ENCODE data around the gene XPA. TPM values are rescaled to one million over a fixed set of nuclear protein-coding genes. Genes with fewer than 3 reads are reported as not detected.

Gene XPA
- total RNA-seq, 1 donor from 2014 or later, result 12.3 TPM

GRCh38 chr9:97628668-97629067 lies 68.5 kb downstream of the XPA start:
- Mint-ChIP-seq H3K4me1 (ENCODE audit: low read depth, unreplicated experiment) (peaks cover 12% of the 10 kb centered on the region), H3K36me3 (ENCODE audit: unreplicated experiment) (peaks cover 8% of the 10 kb centered on the region), H3K27ac (ENCODE audit: unreplicated experiment) (no peak overlapping the region), H3K27me3 (ENCODE audit: unreplicated experiment) (peaks cover 2% of the 10 kb centered on the region), H3K4me3 (ENCODE audit: unreplicated experiment) (no peak overlapping the region), H3K9me3 (ENCODE audit: unreplicated experiment) (peaks cover 12% of the 10 kb centered on the region)
- TF ChIP-seq CTCF (IDR thresholded peaks at IDR 0.05; ENCODE audit: partially characterized antibody, unreplicated experiment), result no peak
- DNase-seq, result no peak

DNA sequence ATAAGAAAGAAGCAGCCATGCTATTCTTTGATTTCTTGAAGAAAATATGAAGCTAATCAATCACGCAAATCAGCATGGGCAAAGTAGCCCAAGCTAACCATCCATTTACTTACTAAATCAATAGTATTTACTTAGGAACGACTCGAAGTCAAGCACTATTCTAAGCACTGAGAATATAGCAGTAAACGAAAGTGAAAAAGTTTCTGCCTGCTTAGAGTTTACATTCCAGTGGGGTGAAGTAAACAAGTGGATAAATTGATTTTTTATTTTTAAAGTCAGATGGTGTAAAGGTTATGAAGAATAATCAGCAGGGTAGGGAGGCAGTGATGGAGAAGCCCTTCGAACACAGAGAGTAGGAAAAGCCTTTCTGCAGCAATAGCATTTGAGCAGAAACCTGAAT lies 69.5 kb downstream of the XPA start:
- H3K36me3 Mint-ChIP-seq (ENCODE audit: unreplicated experiment), result peaks cover 16% of the 10 kb centered on the region
- DNase-seq, result no peak
- no peaks in the 10 kb centered on the region for H3K27me3 Mint-ChIP-seq (ENCODE audit: unreplicated experiment)
- no peak overlapping the region for H3K27ac Mint-ChIP-seq (ENCODE audit: unreplicated experiment)
- peaks cover 12% of the 10 kb centered on the region for H3K4me1 Mint-ChIP-seq (ENCODE audit: low read depth, unreplicated experiment)
- TF ChIP-seq CTCF (IDR thresholded peaks at IDR 0.05; ENCODE audit: partially characterized antibody, unreplicated experiment), result no peak
- peaks cover 9% of the 10 kb centered on the region for H3K9me3 Mint-ChIP-seq (ENCODE audit: unreplicated experiment)
- H3K4me3 Mint-ChIP-seq (ENCODE audit: unreplicated experiment), result no peak overlapping the region

DNA sequence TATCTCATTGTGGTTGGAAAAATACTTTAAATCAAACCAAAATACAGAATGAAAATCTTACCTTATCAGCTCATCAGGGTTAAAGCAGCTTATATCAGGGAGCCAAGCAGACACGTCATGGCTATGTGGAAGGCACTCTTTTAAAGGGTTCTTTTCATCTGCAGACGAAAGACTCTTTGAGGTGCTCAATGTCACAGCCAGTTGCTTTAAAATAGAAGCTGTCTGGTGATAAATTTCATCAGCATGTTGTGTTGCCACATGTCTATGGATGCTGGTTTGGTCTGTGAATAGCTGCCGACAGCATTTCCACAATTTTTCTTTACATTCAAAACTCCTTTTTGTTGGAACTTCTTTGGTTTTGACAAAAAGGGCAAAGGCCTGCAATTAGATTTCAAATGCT lies 71.5 kb downstream of the XPA start:
- Mint-ChIP-seq H3K4me1 (ENCODE audit: low read depth, unreplicated experiment) (peaks cover 7% of the 10 kb centered on the region), H3K27me3 (ENCODE audit: unreplicated experiment) (no peaks in the 10 kb centered on the region), H3K27ac (ENCODE audit: unreplicated experiment) (no peak overlapping the region), H3K4me3 (ENCODE audit: unreplicated experiment) (no peak overlapping the region), H3K36me3 (ENCODE audit: unreplicated experiment) (peaks cover 35% of the 10 kb centered on the region), H3K9me3 (ENCODE audit: unreplicated experiment) (peaks cover 2% of the 10 kb centered on the region)
- DNase-seq, result no peak
- no peak for TF ChIP-seq CTCF (IDR thresholded peaks at IDR 0.05; ENCODE audit: partially characterized antibody, unreplicated experiment)

Other genes starting within 250 kb of the XPA start
- gene TMOD1, start 195.7 kb downstream of the XPA start, total RNA-seq (ENCODE audit: unreplicated experiment), result 0.64 TPM
- gene TSTD2, start 64.0 kb downstream of the XPA start, total RNA-seq (ENCODE audit: unreplicated experiment), result 60.9 TPM
- 52.1 TPM for gene NCBP1, start 63.5 kb downstream of the XPA start, total RNA-seq (ENCODE audit: unreplicated experiment)
- gene FOXE1, start 155.9 kb upstream of the XPA start, total RNA-seq (ENCODE audit: unreplicated experiment), result not detected
- gene TRMO, start 225.2 kb upstream of the XPA start, total RNA-seq (ENCODE audit: unreplicated experiment), result 11.2 TPM
- not detected for gene HEMGN, start 240.8 kb upstream of the XPA start, total RNA-seq (ENCODE audit: unreplicated experiment)

All from glutamatergic neuron (in vitro differentiated cells).